K562 (cell line): ENCODE data around the gene SIRT2. TPM values are rescaled to one million over a fixed set of nuclear protein-coding genes. Genes with fewer than 3 reads are reported as not detected.

Experiments used
- CBX8 ChIP-seq: fragments of 200-600 bp; sonication (generic); IDR thresholded peaks from 2 replicates; pipeline ENCODE4 v1.6.1; 2012; ENCODE audit warnings: borderline replicate concordance, mixed run types, low read depth, mild to moderate bottlenecking, moderate library complexity, mixed read lengths, low read length, control low read depth, inconsistent platforms; ENCODE audit not compliant: poor library complexity, severe bottlenecking; ENCODE audit errors: extremely low read depth
- CEBPZ ChIP-seq: fragments of 150-350 bp; IDR thresholded peaks from 2 replicates; pipeline ENCODE4 v1.6.1; 2014; ENCODE audit warnings: low read depth, mild to moderate bottlenecking, low read length, borderline replicate concordance
- HDAC2 ChIP-seq: fragments of 450-650 bp; IDR thresholded peaks from 2 replicates; pipeline ENCODE4 v1.6.1; 2016; ENCODE audit warnings: mild to moderate bottlenecking
- HDAC8 ChIP-seq: fragments of 450-650 bp; IDR thresholded peaks from 2 replicates; pipeline ENCODE4 v1.6.1; 2016; ENCODE audit warnings: mild to moderate bottlenecking, missing genetic modification characterization, moderate library complexity, missing compliant biosample characterization
- LARP7 ChIP-seq: fragments of 450-650 bp; IDR thresholded peaks from 2 replicates; pipeline ENCODE4 v1.6.1; 2016
- PHF20 ChIP-seq: fragments of 450-650 bp; IDR thresholded peaks from 2 replicates; pipeline ENCODE4 v1.6.1; 2018; ENCODE audit not compliant: partially characterized antibody
- PKNOX1 ChIP-seq: fragments of 450-650 bp; IDR thresholded peaks from 2 replicates; pipeline ENCODE4 v1.6.1; 2016
- PREB ChIP-seq: sonication (generic); formaldehyde crosslinking; IDR thresholded peaks from 2 replicates; pipeline ENCODE4 v1.8.1; 2023; ENCODE audit warnings: mild to moderate bottlenecking, missing genetic modification reagents
- SIRT6 ChIP-seq: IDR thresholded peaks from one replicate; pipeline ENCODE4 v1.6.1; 2012; ENCODE audit warnings: low read depth, mild to moderate bottlenecking, control low read depth, inconsistent platforms, low read length, moderate library complexity
- STAG1 ChIP-seq: sonication (generic); formaldehyde crosslinking; IDR thresholded peaks from 2 replicates; pipeline ENCODE4 v1.5.0; 2020; ENCODE audit warnings: missing genetic modification reagents, borderline replicate concordance
- TRIM24 ChIP-seq, 2 experiments: fragments of 450-650 bp; IDR thresholded peaks; 2 replicates each; pipeline ENCODE4 v1.6.1; 2016
- WHSC1 ChIP-seq: IDR thresholded peaks from one replicate; pipeline ENCODE4 v1.6.1; 2012; ENCODE audit warnings: low read length, control low read depth, inconsistent platforms
- XRCC4 ChIP-seq: IDR thresholded peaks from one replicate; pipeline ENCODE4 v1.6.1; 2011; ENCODE audit not compliant: insufficient read depth, insufficient read length; ENCODE audit errors: extremely low read depth
- ZBTB7A ChIP-seq: IDR thresholded peaks from 2 replicates; pipeline ENCODE4 v1.6.1; 2011; ENCODE audit warnings: low read depth, mild to moderate bottlenecking, low read length, moderate library complexity, borderline replicate concordance; ENCODE audit not compliant: control insufficient read depth
- ZFP36 ChIP-seq: fragments of 150-350 bp; IDR thresholded peaks from 2 replicates; pipeline ENCODE4 v1.6.1; 2018; ENCODE audit warnings: low read length, low read depth; ENCODE audit not compliant: partially characterized antibody
- ZNF41 ChIP-seq: fragments of 250-450 bp; sonication (Bioruptor Pico); conservative IDR thresholded peaks from 2 replicates; pipeline ENCODE4 v1.4.0; 2020; ENCODE audit warnings: mild to moderate bottlenecking
- ZNF518B ChIP-seq: fragments of 250-450 bp; sonication (Bioruptor Pico); IDR thresholded peaks from 2 replicates; pipeline ENCODE4 v1.5.0; 2021; ENCODE audit warnings: mild to moderate bottlenecking, moderate library complexity
- ZNF76 ChIP-seq: fragments of 250-450 bp; sonication (Bioruptor Pico); IDR thresholded peaks from 2 replicates; pipeline ENCODE4 v1.4.0; 2020; ENCODE audit warnings: mild to moderate bottlenecking, moderate library complexity, borderline replicate concordance
- polyA plus RNA-seq, 8 experiments: library from polyadenylated mRNA; depleted of rRNA in 4 of 8; stranded (reverse) in 5 of 8; unstranded in 3 of 8; fragments of >200 nt; fragmentation: Nextera tagmentation in 2 of 8; fragmentation: Illumina TruSeq in 1 of 8; extraction: Ambion mirVana in 2 of 8; extraction: Trizol in 1 of 8; gene quantifications; 2 replicates each; pipeline versions ENCODE4 v1.2.1 to v1.2.3, GENCODE V29; 2011 to 2014; ENCODE audit warnings: inconsistent platforms in 1 of 8, missing spikeins in 1 of 8
- total RNA-seq, 7 experiments: library from RNA; depleted of rRNA in 6 of 7; stranded (reverse); fragments of >200 nt in 6 of 7; fragmentation: Illumina TruSeq in 2 of 7; extraction: Trizol in 2 of 7; gene quantifications; 2 replicates each; pipeline versions ENCODE4 v1.2.1 to v1.2.3, GENCODE V29; 2011 to 2021; ENCODE audit warnings: low replicate concordance in 1 of 7

SIRT2 gene
- total and polyA plus RNA-seq, 9 of the 15 experiments (the other 6 are each of a cell fraction or from before 2014, with no cell fraction given): 2.3 to 35.2 (median 22.9) TPM

GRCh38 chr19:38929929-38930775 lies 30.7 kb upstream of the SIRT2 start, which contains the start of gene SARS2 (continued):
- no peak for TF ChIP-seq CEBPZ
- TF ChIP-seq HDAC2: no peak; the same call in 1 of the 2 replicates
- peak; percentile 94 for TF ChIP-seq PHF20
- no peak for TF ChIP-seq CBX8
- no peak; the same call in 1 of the 2 replicates for TF ChIP-seq HDAC8
- no peak for TF ChIP-seq SIRT6
- no peak for TF ChIP-seq PKNOX1
- no peak for TF ChIP-seq LARP7
- no peak for TF ChIP-seq ZNF518B (CRISPR knock-in tag)
- TF ChIP-seq PREB: no peak
- no peak for TF ChIP-seq WHSC1
- peak; percentile 68; the same call in 1 of the 2 replicates for TF ChIP-seq ZBTB7A
- no peak for TF ChIP-seq TRIM24 (IDR thresholded peaks at IDR 0.05)
- no peak for TF ChIP-seq ZNF76 (CRISPR knock-in tag)
- TF ChIP-seq XRCC4: no peak
- no peak for TF ChIP-seq ZNF41
- peak; percentile 46; the same call in 1 of the 2 replicates for TF ChIP-seq STAG1 (CRISPR knock-in tag)
- no peak for TF ChIP-seq ZFP36
